Embryonic facial prominence (tissue), 1 donor: ENCODE results near the gene RGPD6.
"Not testable (repeated sequence)": the region's sequence is repeated elsewhere in the genome, so short reads cannot be mapped to it uniquely, and the experiment has no call there.

Experiments used
- DNase-seq: peaks from one replicate; pipeline ENCODE4 v3.0.0-alpha.2; 2016; ENCODE audit errors: extremely low spot score

Gene RGPD6

GRCh38 chr2:110481200-110481599 lies 95.8 kb downstream of the RGPD6 start:
- DNase-seq, result not testable (repeated sequence)

- not testable (repeated sequence) for DNase-seq
Observed at GRCh38 chr2:110480084-110480483, 96.9 kb downstream of the RGPD6 start.

GRCh38 chr2:110477370-110477769 lies 99.7 kb downstream of the RGPD6 start:
- not testable (repeated sequence) for DNase-seq

GRCh38 chr2:110476952-110477351 lies 100.1 kb downstream of the RGPD6 start:
- not testable (repeated sequence) for DNase-seq

- DNase-seq, result not testable (repeated sequence)
Observed at GRCh38 chr2:110475627-110476359, 101.2 kb downstream of the RGPD6 start.

- DNase-seq, result not testable (repeated sequence)
Observed at GRCh38 chr2:110474898-110475297, 102.1 kb downstream of the RGPD6 start.

GRCh38 chr2:110473059-110473358 lies 104.0 kb downstream of the RGPD6 start:
- DNase-seq, result not testable (repeated sequence)

- not testable (repeated sequence) for DNase-seq
Observed at GRCh38 chr2:110472171-110473058, 104.6 kb downstream of the RGPD6 start, which contains the start of gene LIMS4. Gene LIMS4 (minus strand): TSS chr2:110472816. CDS start chr2:110472778, 38 bp downstream.

- DNase-seq, result not testable (repeated sequence)
Observed at GRCh38 chr2:110468921-110469320, 108.1 kb downstream of the RGPD6 start.

- DNase-seq, result not testable (repeated sequence)
Observed at GRCh38 chr2:110465312-110465711, 111.7 kb downstream of the RGPD6 start.
